Fibroblast of pulmonary artery (primary cell): ENCODE measurements around the gene NT5C.
A peak's percentile ranks its signal among the peaks of the same experiment; 100 is the strongest.

ENCODE experiments used
- DNase-seq: peaks from one replicate; pipeline ENCODE4 v3.0.0-alpha.2; 2010; ENCODE audit warnings: low read depth
- H3K4me3 ChIP-seq: replicated peaks from 2 replicates; pipeline ENCODE4 v1.5.1; 2011; ENCODE audit warnings: low read depth, mild to moderate bottlenecking, control low read depth, low read length, moderate library complexity
- CTCF ChIP-seq: IDR thresholded peaks from 2 replicates; pipeline ENCODE4 v1.5.1; 2011; ENCODE audit warnings: mild to moderate bottlenecking, control low read depth, low read length, inconsistent platforms; ENCODE audit errors: missing control alignments

NT5C gene

GRCh38 chr17:75087558-75088453 is 43.7 kb downstream of the NT5C start, which contains the start of gene SLC16A5:
SLC16A5 (plus strand) TSS chr17:75087954; CDS start chr17:75093637, 5,683 bp downstream.
- H3K4me3 ChIP-seq: peak within 1 kb of the TSS; percentile 58
- no peak for TF ChIP-seq CTCF
- peak; percentile 84 for DNase-seq

DNA sequence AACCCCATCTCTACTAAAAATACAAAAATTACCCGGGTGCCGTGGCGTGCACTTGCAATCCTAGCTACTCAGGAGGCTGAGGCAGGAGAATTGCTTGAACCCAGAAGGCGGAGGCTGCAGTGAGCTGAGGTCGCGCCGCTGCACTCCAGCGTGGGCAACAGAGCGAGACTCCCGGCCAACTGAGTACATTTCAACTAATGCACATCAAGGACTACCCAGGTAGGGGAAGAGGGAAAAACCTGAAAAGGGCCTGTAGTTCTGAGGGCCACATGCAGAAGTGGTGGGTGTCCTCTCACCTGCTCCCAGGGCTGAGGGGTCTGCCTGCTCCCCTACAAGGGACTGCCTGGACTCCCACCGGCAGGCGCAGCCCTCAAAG is 44.4 kb downstream of the NT5C start:
- no peak for TF ChIP-seq CTCF
- peak overlapping the region; percentile 58 for H3K4me3 ChIP-seq
- DNase-seq: no peak

- no peak overlapping the region for H3K4me3 ChIP-seq
- TF ChIP-seq CTCF: no peak
- DNase-seq: no peak
These were observed 44.9 kb downstream of the NT5C start for GRCh38 chr17:75086496-75087181.

- DNase-seq: peak; percentile 50
- no peak overlapping the region for H3K4me3 ChIP-seq
- no peak for TF ChIP-seq CTCF
These were observed 47.4 kb downstream of the NT5C start for GRCh38 chr17:75084039-75084660.

- no peak for DNase-seq
- TF ChIP-seq CTCF: no peak
- no peak overlapping the region for H3K4me3 ChIP-seq
These were observed 48.9 kb downstream of the NT5C start for GRCh38 chr17:75082683-75083082.

- TF ChIP-seq CTCF: no peak
- no peak for DNase-seq
- H3K4me3 ChIP-seq: no peak overlapping the region
These were observed 49.7 kb downstream of the NT5C start for GRCh38 chr17:75081611-75082540.
